ENCODE data around the gene PRR23E.

The PRR23E gene

GRCh38 chr3:127235706-127236105 lies 42.8 kb downstream of the PRR23E start:
- no peak for DNase-seq

- no peak for DNase-seq
Observed at GRCh38 chr3:127237835-127238234, 44.9 kb downstream of the PRR23E start.

GRCh38 chr3:127238602-127239001 lies 45.7 kb downstream of the PRR23E start:
- DNase-seq = no peak

GRCh38 chr3:127247292-127247691 lies 54.4 kb downstream of the PRR23E start:
- no peak for DNase-seq
